Left renal pelvis (tissue), 4 donors: ENCODE results near the gene TFF1. TPM values are rescaled to one million over a fixed set of nuclear protein-coding genes. Genes with fewer than 3 reads are reported as not detected.

Experiments used
- DNase-seq, 4 donors: peaks; one replicate each; pipeline ENCODE4 v3.0.0-alpha.2; 2013; ENCODE audit warnings: low read depth in 4 of 4, low spot score in 3 of 4
- polyA plus RNA-seq, 4 donors: library from polyadenylated mRNA; unstranded; fragments of 120-200 nt; gene quantifications; one replicate each; pipeline ENCODE4 v1.2.1, GENCODE V29; 2013; ENCODE audit not compliant: insufficient read length in 4 of 4

TFF1 gene
- polyA plus RNA-seq, 4 donors = 0.78 TPM; not detected in 3

DNA sequence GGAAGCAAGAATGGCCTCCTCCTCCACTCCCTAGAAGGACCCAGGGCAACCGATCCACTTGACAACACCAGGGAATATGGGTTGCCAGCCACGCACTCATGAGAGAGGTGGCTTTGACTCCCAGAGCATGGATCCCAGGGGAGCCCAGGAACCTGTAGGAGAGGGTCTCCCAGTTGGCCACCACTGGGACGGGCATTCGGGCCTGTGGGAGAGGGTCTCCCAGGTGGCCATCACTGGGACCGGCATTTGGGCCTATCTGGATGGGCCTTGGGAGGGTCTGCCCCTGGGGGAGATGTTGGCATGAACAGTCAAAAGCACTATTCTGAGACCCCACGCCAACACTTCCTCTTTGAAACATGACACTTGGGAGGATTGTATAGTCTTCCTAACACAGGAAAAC, 565 bp downstream of the TFF1 start:
- no peak for DNase-seq

DNA sequence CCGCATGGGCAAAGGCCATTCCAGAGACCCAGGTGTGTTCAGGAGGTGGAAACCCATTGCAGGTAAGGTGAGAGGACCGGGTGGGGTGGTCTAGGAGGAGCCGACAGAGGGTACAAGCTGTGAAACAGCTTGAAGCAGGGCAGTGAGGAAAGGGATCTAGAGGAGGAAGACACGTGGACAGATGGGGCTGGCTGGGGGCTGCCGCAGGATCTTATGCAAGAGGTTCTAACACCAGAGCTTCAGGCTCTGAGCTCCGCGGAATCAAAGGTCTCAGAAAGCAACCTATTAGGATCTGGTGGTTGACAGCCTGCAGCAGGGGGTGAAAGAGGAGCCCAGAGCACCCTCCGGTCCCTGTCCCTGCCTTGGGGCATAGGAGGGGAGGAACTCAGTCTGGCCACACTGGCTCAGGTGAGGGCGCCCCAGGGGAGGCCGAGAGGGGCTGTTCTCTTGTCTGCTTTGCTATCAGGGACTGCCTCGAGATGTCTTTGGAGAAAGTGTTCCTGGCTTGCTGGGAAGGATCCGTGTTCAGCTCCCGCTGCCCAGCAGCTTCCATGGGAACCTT, 1.9 kb downstream of the TFF1 start:
- DNase-seq = no peak

DNA sequence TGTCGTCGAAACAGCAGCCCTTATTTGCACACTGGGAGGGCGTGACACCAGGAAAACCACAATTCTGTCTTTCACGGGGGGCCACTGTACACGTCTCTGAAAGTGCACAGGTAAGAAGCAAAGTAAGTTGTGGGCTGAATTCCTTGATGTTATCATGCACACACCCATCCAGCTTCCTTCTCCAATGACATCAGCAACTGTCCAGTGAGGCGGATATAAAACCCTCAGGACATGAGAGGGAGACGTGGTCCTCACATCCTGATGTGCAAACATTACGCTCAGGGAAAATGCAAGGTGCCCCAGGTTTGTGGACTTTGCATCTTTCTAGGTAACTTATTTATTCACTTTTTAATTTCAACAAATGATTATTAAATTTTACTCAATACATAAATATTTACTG, 3.0 kb downstream of the TFF1 start:
- DNase-seq = no peak

DNA sequence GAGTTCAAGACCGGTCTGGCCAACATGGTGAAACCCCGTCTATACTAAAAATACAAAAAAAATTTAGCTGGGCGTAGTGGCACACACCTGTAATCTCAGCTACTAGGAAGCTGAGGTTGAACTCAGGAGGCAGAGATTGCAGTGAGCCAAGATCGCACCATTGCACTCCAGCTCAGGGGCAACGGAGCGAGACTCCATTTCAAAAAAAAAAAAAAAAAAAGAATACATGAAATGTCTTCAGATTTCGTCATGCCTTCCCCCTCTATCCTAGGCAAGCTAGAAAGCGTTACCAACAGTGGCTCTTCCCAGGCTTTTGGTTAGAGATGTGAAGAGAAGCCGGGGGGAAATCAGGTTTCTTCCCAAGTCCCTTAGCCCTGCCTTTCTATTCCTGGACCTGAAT, 3.6 kb downstream of the TFF1 start:
- no peak for DNase-seq

DNA sequence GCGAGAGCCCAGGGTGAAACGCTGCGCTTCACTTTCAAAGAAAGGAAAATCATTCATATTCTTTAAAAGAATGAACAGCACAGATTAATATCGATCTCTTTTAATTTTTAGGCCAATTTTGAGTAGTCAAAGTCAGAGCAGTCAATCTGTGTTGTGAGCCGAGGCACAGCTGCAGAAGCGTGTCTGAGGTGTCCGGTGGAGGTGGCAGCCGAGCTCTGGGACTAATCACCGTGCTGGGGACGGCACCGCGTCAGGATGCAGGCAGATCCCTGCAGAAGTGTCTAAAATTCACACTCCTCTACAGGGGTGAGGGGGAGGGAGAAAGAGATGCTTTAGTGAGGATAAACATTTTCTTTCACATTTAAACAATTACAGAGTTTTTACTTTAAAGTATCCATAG, 4.1 kb downstream of the TFF1 start:
- no peak for DNase-seq

DNA sequence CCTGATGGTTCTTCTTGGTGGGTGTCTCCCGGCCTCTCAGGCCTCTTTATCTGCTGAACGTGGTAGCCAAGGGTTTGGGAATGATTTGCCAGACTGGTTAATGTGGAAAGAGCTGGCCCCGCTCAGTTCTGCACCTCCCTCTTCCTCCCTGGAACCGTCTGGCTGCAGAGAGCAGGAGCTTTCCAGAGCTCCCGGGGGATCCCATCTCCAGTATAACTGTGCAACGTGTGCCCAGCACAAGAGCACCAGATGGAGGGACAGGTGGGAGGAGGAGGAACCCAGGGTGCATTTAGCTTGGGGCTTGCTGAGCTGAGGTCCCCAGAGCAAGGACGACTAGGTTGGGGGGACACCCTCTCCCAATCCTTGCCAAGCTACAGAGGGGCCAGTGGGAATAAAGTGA, 5.0 kb downstream of the TFF1 start:
- no peak for DNase-seq

DNA sequence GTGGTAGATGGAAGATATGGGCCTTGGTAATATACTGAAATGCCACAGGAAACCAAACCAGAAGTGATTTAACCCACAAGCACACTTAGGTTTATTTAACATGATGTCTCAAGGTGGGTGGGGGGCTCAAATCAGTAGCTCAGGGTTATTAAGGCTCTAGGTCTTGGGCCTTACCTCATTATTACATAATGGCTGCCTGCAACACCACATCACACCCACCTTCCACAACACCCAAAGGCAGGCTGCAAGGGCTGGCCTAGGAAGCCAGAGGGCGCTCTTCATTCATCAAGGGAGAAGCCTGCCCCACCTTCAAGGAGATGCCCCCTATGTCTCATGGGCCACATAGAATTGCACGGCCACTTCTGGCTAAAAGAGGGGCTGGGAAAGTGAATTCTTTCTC, 6.0 kb downstream of the TFF1 start:
- no peak for DNase-seq

DNA sequence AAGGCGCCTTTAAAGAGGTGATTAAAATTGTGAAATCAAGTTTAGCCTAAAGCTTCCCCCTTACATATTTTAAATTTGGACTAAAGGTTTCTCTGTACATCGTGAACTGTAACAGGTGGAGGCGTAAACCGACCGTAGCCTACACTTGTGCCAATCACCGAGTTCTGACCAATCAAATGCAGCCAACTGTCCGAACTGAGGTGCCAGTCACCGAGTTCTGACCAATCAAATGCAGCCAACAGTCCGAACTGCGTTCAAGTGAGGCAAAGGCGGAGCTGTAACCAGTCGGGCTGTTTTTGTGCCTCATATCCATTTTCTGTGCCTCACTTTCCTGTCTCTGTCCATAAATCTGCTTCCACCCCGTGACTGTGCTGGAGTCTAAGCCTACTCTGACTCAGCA, 7.4 kb downstream of the TFF1 start:
- no peak for DNase-seq

DNA sequence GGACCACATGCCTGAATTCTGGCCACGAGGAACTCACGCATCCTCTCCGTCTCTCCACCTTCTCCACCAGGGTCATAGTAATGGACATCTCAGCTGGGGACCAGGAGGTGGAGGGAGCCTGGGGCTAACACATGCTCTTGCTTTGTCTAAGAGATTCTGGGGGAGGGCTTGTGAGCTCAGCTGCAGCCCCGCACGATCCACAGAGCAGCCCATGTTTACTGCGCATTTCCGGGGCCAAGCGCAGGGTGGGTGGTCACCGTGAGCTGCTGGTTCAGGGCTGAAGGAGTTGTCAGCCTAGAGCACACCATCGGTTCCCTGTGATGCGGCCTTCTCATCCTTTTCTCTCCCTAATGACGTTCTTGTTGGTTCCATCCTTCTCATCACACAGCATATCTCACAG, 8.1 kb downstream of the TFF1 start:
- no peak for DNase-seq

DNA sequence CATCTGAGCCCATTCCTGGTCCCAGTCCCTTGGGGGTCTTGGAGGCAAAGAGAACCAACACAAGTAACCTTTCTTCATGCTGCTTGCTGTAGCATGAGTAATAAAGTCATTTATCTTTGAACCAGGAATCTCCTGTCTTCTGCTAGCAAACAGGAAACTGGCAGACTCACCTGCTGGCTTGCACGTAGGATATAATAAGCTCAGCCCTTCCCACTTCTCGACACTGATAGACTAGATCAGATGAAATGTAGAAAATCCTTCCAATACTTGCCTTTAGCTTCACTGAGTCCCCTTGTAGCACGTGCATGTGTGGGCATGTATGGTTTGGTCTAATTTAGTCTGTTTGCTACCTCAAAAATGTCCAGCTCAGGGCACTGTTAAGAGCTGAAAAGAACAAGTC, 9.0 kb downstream of the TFF1 start:
- no peak for DNase-seq

DNA sequence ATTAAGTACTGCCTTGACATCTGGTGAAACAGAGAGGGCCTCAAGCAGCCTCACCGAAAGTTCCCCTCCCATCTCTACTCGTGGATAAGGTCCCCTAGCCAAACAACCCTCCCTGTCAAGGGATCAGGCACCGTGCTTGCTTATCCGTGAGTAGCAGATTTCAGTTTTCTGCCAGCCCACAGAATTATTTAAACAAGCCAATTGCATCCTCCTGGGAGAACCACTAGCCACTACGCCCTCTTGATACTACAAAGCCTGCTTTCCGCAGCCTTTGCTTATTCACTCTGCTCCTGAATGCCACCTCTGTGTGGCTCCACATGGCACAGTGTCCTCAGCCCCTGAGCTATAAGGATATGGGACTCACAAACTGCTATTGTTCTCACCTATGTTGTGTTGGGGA, 9.7 kb downstream of the TFF1 start:
- no peak for DNase-seq

DNA sequence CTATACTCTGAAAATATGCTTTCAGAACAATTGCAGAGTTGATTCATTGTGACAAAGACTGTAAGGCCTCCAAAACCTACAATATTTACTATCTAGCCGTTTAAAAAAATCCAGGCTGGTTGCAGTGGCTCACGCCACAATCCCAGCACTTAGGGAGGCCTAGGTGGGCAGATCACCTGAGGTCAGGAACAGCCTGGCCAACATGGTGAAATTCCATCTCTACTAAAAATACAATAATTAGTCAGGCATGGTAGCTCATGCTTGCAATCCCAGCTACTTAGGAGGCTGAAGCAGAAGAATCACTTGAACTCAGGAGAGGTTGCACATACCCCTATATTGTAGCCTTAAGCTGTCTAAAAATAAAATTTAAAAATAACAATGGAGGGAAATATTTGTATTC, 10.3 kb downstream of the TFF1 start:
- DNase-seq = no peak

DNA sequence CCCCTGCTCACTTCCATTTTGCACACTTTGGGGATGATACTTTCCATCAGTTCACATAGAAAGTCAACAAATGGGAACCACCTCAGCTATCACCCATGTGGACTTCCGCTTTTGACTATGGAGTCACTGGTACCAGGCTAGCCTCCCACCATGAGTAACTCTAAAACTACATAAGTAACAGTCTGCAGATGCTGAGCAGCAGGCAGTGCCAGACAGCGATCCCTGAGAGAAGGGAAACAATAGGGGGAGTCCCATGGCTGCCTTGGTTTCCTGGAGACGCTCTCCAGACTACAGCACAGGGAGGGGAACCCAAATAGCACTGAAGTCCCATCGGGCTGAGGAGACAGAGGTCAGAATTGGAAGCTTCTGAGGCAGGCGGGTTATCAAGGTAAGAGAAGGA, 12.7 kb downstream of the TFF1 start:
- no peak for DNase-seq

DNA sequence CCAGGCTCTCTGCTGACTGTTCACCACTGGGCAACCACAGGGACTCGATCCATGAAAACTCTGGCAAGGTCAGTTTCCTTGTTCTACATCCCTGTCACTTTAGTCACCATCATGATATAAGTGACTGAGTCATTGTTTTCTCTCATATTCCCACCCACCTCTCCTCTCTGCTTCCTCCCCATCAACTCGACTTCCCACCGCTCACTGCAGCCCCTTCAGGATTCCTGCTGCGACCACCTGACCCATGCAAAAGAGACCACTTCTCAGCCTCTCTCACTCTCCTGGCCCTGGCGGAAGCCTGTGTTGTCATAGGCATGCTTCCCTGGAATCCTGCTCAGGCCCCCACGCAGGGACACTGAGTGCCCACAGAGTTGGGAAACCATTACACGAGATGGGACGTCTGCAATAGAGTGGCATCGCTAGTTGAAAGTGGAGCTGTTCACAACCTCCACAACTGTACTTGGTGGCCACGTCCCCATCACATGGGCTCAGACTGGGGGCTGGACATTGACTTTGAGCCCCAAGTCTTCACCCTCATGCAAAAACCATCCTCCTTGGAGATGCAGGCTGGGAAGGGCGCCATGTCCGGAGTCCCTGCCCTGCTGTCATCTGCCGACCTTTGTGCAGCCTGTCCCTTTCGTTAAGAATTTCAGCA, 13.8 kb downstream of the TFF1 start:
- no peak for DNase-seq

DNA sequence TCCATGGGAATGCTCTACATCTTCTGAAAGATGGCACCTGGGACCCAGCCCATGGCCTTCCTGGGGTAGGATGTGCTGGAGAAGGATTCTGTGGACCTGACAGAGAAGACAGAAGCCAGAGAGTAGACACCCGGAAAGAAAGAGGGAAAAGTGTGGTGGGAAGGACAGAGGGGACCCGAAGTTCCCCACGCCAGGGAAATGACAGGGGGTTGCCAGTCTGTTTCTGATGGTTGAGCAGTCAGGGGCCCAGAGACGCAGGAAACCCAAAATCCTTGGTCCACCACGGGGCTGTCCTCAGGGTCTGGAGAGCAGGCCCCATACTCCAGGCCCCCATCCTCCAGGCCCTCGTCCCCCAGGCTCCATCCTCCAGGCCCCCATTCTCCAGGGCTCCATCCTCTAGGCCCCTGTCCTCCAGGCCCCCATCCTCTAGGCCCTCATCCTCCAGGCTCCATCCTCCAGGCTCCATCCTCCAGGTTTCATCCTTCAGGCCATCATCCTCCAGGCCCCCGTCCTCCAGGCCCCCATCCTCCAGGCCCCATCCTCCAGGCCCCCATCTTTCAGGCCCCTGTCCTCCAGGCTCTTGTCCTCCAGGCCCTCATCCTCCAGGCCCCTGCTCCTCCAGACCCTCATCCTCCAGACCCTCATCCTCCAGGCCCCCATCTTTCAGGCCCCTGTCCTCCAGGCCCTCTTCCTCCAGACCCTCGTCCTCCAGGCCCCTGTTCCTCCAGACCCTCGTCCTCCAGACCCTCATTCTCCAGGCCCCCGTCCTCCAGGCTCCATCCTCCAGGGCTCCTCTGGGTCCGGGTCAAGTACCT, 14.5 kb downstream of the TFF1 start:
- no peak for DNase-seq

DNA sequence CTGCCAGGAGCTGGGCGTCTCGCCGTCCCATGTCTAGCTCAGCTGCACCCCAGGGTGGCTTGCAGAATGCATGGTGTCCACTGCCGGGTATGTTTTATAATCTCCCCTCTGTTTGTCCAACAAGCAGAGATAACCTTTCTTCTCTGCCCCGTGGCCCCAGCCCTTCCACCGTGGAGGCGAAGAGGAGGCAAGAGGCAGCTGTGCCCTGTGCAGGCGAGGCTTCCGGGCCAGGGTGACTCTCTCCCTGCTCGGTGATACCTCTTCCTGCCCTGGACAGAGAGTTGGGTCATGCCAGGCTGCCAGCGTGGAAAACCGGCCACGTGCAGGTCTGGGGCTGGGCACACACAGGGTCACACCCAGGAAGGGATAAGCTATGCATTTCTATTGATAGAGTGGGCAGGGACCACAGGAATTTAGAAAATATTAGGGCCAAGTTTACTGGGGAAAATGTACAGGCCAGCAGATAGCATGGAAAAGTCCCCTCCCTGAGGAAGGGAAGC, 15.4 kb downstream of the TFF1 start, which contains the start of gene TFF2:
TSS of gene TFF2 (minus strand) at position 68 of the 500 bp plus-strand sequence. CDS start at position 31, 37 bp downstream.
- DNase-seq = no peak

DNA sequence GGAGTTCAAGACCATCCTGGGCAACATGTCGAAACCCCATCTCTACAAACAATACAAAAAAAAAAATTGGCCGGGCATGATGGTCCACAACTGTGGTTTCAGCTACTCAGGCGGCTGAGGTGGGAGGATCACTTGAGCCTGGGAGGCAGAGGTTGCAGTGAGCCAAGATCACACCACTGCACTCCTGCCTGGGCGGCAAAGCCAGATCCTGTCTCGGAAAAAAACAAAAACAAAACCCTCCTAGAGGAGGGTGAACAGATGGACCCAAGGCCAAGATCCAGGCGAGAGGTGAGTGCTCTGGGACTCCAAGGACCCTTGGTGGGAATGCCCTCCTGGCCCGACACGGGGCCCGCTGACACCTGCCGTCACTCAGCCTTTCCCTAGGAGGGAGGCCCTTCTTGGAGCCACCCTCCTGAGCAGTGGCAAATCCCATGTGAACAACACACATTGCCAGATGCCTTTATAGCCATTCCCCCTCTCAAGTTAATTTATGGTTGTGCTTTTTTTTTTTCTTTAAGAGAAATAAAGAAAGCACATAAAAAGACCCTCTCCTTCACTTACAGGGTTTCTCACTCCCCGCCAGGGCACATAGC, 15.9 kb downstream of the TFF1 start:
- DNase-seq = no peak

DNA sequence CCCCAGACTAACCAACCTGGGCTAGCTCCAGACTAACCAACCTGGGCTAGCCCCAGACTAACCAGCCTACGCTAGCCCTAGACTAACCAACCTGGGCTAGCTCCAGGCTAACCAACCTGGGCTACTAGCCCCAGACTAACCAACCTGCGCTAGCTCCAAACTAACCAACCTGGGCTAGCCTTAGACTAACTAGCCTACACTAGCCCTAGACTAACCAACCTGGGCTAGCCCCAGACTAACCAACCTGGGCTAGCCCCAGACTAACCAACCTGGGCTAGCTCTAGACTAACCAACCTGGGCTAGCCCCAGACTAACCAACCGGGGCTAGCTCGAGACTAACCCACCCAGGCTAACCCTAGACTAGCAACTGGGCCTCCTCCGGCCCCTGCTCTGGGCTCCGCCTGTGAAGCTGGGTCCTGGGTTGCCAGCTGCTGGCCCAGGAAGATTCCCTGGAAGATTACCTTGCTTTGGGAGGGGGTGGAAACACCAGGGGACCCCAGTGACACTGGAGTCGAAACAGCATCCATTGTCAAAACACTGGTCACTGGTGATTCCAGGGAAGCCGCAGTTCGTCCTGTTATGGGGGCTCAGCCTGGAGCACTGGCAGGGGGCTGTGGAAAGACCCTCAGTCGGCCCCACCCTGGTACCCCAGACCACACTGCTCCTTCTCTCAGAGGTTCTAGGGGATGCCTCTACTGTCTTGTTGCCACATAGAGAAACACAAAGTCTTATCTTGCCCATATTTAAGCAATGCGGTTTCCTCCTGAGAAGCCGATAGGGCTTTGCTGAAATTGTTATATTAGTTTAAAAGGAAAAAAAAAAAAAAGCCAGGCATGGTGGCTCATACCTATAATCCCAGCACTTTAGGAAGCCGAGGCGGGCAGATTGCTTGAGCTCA, 16.7 kb downstream of the TFF1 start:
- no peak for DNase-seq

DNA sequence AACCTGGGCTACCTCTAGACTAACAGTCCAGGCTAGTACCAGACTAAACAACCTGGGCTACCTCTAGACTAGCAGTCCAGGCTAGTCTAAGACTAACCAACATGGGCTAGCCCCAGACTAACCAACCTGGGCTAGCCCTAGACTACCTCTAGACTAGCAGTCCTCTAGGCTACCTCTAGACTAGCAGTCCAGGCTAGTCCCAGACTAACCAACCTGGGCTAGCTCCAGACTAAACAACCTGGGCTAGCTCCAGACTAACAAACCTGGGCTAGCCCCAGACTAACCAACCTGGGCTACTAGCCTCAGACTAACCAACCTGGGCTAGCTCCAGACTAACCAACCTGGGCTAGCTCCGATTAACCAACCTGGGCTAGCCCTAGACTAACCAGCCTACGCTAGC, 17.6 kb downstream of the TFF1 start:
- DNase-seq = no peak

DNA sequence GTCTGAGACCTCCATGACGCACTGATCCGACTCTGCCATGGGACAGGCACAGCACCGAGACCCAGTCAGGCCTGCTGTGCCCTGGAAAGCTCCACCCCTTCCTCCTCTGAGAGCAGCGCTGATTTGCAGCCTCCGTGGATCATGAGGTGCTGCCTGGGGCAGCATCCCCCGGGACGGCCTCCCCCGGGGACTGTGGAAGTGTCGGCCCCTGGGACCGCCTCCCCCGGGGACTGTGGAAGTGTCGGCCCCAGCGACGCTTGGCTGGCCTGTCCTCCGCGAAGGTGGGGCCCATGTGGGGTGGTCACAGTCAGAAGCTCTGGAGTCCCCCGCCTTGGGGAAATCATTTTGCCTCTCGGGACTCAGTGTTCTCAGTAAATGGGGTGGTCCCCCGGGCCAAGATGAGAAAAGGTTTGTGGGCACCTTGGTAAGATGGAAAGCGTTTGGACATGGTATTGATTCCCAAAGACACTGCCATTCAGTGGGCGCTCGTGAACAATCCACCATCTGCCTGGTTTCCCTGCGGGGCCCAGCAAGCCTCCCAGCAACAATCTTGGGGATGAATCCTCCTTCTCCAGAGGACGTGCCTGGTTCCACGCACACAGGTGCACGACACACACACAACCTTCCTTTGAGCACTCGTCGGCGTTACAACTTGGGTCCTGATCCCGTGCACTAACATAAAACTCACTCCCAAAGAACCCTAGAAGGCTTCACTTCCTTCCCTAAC, 18.6 kb downstream of the TFF1 start:
- no peak for DNase-seq
